Loucy (cell line): ENCODE measurements around the gene PLEKHA7.

Experiments used
- CTCF ChIP-seq: fragments of 200-600 bp; sonication (generic); conservative IDR thresholded peaks from 2 replicates; pipeline ENCODE4 v1.5.1; 2014; ENCODE audit warnings: mild to moderate bottlenecking, antibody characterized with exemption, low read length
- EZH2phosphoT487 ChIP-seq: fragments of 200-600 bp; IDR thresholded peaks from 2 replicates; pipeline ENCODE4 v1.6.1; 2018; ENCODE audit warnings: antibody characterized with exemption, mild to moderate bottlenecking, moderate library complexity, borderline replicate concordance

- TF ChIP-seq CTCF: no peak
- TF ChIP-seq EZH2phosphoT487: no peak
These were observed 113.7 kb downstream of the PLEKHA7 start for GRCh38 chr11:16900491-16900890.
